Thyroid gland (tissue), 4 donors: ENCODE data around the gene OSBPL6.

Source experiments
- CTCF ChIP-seq, 6 experiments: fragments of 200-600 bp in 3 of 6; fragments of 450-650 bp in 3 of 6; sonication (generic) in 3 of 6; IDR thresholded peaks; one replicate each; pipeline ENCODE4 v1.5.1; 2016 to 2019; ENCODE audit warnings: antibody characterized with exemption in 6 of 6, mild to moderate bottlenecking in 2 of 6, inconsistent platforms in 1 of 6, moderate library complexity in 1 of 6
- POLR2A ChIP-seq, 2 donors: fragments of 450-650 bp; IDR thresholded peaks; one replicate each; pipeline ENCODE4 v1.6.1; 2017; ENCODE audit warnings: antibody characterized with exemption in 2 of 2, mild to moderate bottlenecking in 2 of 2, moderate library complexity in 1 of 2

- TF ChIP-seq POLR2A (IDR thresholded peaks at IDR 0.05) (no peak), CTCF (IDR thresholded peaks at IDR 0.05) (no peak)
Measured at GRCh38 chr2:178327516-178327915, 133.2 kb downstream of the OSBPL6 start.
